CD14-positive monocyte (primary cell): Measurements from ENCODE around the gene C10orf105. TPM values are rescaled to one million over a fixed set of nuclear protein-coding genes. Genes with fewer than 3 reads are reported as not detected.

Experiments used
- DNase-seq, 3 donors: peaks; one replicate each; pipeline ENCODE4 v3.0.0-alpha.2; 2011 to 2022
- H2AFZ ChIP-seq: 2 replicates; pipeline ENCODE4 v1.6.0; 2012; ENCODE audit warnings: mild to moderate bottlenecking, low read depth, low read length, inconsistent platforms; ENCODE audit not compliant: insufficient read depth, poor library complexity, severe bottlenecking
- H3K27ac ChIP-seq, 2 donors: 1 replicate in 1 of 2; 2 replicates in 1 of 2; pipeline ENCODE4 v1.5.1; 2012 to 2013; ENCODE audit warnings: low read length in 2 of 2, control low read depth in 1 of 2, inconsistent platforms in 1 of 2, low read depth in 1 of 2, mild to moderate bottlenecking in 1 of 2
- H3K27me3 ChIP-seq, 2 donors: one replicate each; pipeline versions ENCODE4 v1.6.0 to v1.6.1; 2011 to 2013; ENCODE audit warnings: low read length in 2 of 2; ENCODE audit not compliant: control insufficient read depth in 2 of 2, insufficient read depth in 2 of 2
- H3K36me3 ChIP-seq, 2 donors: replicated peaks in 1 of 2; 1 replicate in 1 of 2; 2 replicates in 1 of 2; pipeline versions ENCODE4 v1.5.1 to v1.6.1; 2012 to 2013; ENCODE audit warnings: low read length in 2 of 2, control low read depth in 1 of 2, inconsistent platforms in 1 of 2, mild to moderate bottlenecking in 1 of 2; ENCODE audit not compliant: insufficient read depth in 2 of 2, control insufficient read depth in 1 of 2
- H3K4me1 ChIP-seq, 2 donors: 1 replicate in 1 of 2; 2 replicates in 1 of 2; pipeline versions ENCODE4 v1.5.1 to v1.6.1; 2012 to 2013; ENCODE audit warnings: low read length in 2 of 2, control low read depth in 1 of 2, inconsistent platforms in 1 of 2, mild to moderate bottlenecking in 1 of 2, moderate library complexity in 1 of 2; ENCODE audit not compliant: insufficient read depth in 2 of 2, control insufficient read depth in 1 of 2
- H3K4me2 ChIP-seq: replicated peaks from 2 replicates; pipeline ENCODE3; 2012; ENCODE audit warnings: low read length, moderate library complexity, mild to moderate bottlenecking; ENCODE audit not compliant: poor library complexity, severe bottlenecking; ENCODE audit errors: extremely low read depth
- H3K4me3 ChIP-seq, 3 experiments: fragments of 200-600 bp in 1 of 3; sonication (generic) in 1 of 3; replicated peaks in 1 of 3; 1 replicate in 2 of 3; 2 replicates in 1 of 3; pipeline ENCODE4 v1.5.1; 2011 to 2013; ENCODE audit warnings: low read length in 3 of 3, mild to moderate bottlenecking in 3 of 3, control low read depth in 2 of 3, low read depth in 2 of 3, inconsistent platforms in 1 of 3, moderate library complexity in 1 of 3
- H3K79me2 ChIP-seq: 2 replicates; pipeline ENCODE4 v1.6.0; 2012; ENCODE audit warnings: mild to moderate bottlenecking, control low read depth, inconsistent platforms, low read length, moderate library complexity; ENCODE audit not compliant: insufficient read depth
- H3K9ac ChIP-seq: 2 replicates; pipeline ENCODE4 v1.6.0; 2017; ENCODE audit warnings: low read length, mild to moderate bottlenecking; ENCODE audit not compliant: insufficient read depth, poor library complexity, severe bottlenecking
- H3K9me3 ChIP-seq, 2 donors: replicated peaks in 1 of 2; 1 replicate in 1 of 2; 2 replicates in 1 of 2; pipeline versions ENCODE4 v1.5.1 to v1.6.1; 2012 to 2013; ENCODE audit warnings: low read length in 2 of 2, control low read depth in 1 of 2; ENCODE audit not compliant: control insufficient read depth in 1 of 2, insufficient read depth in 1 of 2
- H4K20me1 ChIP-seq: 2 replicates; pipeline ENCODE4 v1.6.0; 2012; ENCODE audit warnings: mild to moderate bottlenecking, low read length, control low read depth, moderate library complexity; ENCODE audit not compliant: insufficient read depth
- H3K27ac Mint-ChIP-seq, 7 donors: one replicate each; pipeline ENCODE4 v1.8.0; 2020; ENCODE audit warnings: mild to moderate bottlenecking in 7 of 7, mixed read lengths in 7 of 7, moderate library complexity in 6 of 7, inconsistent platforms in 2 of 7
- H3K27me3 Mint-ChIP-seq, 3 donors: one replicate each; pipeline ENCODE4 v1.8.0; 2021 to 2022; ENCODE audit warnings: low read depth in 3 of 3, mild to moderate bottlenecking in 3 of 3, mixed read lengths in 3 of 3, moderate library complexity in 3 of 3, inconsistent platforms in 1 of 3
- H3K36me3 Mint-ChIP-seq, 2 donors: one replicate each; pipeline ENCODE4 v1.8.0; 2020; ENCODE audit warnings: mixed read lengths in 2 of 2, inconsistent platforms in 1 of 2, mild to moderate bottlenecking in 1 of 2
- H3K4me1 Mint-ChIP-seq: one replicate; pipeline ENCODE4 v1.8.0; 2020; ENCODE audit warnings: mild to moderate bottlenecking, mixed read lengths
- H3K4me3 Mint-ChIP-seq, 2 donors: one replicate each; pipeline ENCODE4 v1.8.0; 2020; ENCODE audit warnings: mild to moderate bottlenecking in 2 of 2, mixed read lengths in 2 of 2, moderate library complexity in 1 of 2
- H3K9me3 Mint-ChIP-seq, 7 donors: one replicate each; pipeline ENCODE4 v1.8.0; 2020 to 2022; ENCODE audit warnings: mixed read lengths in 7 of 7, mild to moderate bottlenecking in 6 of 7, moderate library complexity in 6 of 7, inconsistent platforms in 2 of 7
- WGBS: methylation state at CpG from one replicate; pipeline ENCODE4 v1.1.5; 2013; ENCODE audit warnings: missing lambda C conversion rate; ENCODE audit not compliant: insufficient coverage; 5-methylcytosine and 5-hydroxymethylcytosine counted together
- intact Hi-C, 2 donors: fragments of 100-400 bp; cut with micrococcal nuclease; formaldehyde crosslinking; loops; one replicate each; pipeline versions ENCODE4 v1.15.0 to v1.15.1; 2023
- polyA plus RNA-seq, 3 donors: library from polyadenylated mRNA; depleted of rRNA in 1 of 3; unstranded in 2 of 3; stranded (reverse) in 1 of 3; fragments of 300-500 nt in 2 of 3; fragments of >200 nt in 1 of 3; fragmentation: Illumina TruSeq in 2 of 3; gene quantifications; 1 replicate in 2 of 3; 2 replicates in 1 of 3; pipeline ENCODE4 v1.2.3, GENCODE V29; 2012 to 2021
- TF ChIP-seq, protein P1 (sequence below): fragments of 200-600 bp; IDR thresholded peaks from one replicate; pipeline ENCODE4 v1.8.0; 2022; ENCODE audit warnings: antibody characterized with exemption, mild to moderate bottlenecking

Gene C10orf105
- polyA plus RNA-seq, 3 donors: 0.18 to 2.4 (median 0.48) TPM

DNA sequence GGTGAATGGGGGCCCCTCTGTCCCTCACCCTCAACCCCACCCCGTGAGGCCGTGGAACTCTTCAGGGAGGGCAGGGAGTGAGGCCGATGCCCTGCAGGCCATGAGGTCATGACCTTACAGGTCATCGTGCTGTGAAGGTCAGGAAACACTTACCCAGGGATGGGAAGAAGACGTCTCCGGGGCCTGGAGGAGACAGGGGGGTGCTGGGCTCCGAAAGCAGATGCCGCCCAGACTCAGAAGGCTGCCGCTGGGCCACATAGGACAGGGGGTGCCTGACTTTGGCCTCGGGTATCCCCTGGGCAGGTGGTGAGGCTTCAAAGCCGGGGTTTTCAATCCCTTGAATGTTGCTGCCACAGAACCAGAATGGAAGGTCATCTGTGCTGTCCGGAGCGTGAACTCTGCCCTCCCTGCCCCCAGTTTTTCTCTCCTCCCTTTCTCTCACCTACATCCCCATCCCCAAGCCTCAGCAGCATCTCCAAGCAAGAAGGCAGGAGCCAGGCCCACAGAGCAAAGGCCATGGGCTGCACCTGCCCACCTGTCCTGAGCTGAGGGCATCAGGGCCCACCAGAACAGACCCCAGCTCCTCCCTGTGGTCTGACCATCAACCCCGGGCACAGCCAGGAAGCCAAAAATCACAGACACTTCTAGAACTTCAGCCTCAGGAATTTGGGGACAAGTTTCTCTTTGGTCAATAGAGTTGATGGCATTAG, 32.1 kb upstream of the C10orf105 start:
- peak overlapping the region in 1 of 2 donors; percentile 42 for H3K4me3 Mint-ChIP-seq
- H3K36me3 ChIP-seq: peaks cover 62 to 71% of the 10 kb centered on the region in 2 donors
- H2AFZ ChIP-seq: no peak overlapping the region
- peak overlapping the region; percentile 82 to 83 for H3K27ac ChIP-seq
- H3K27me3 Mint-ChIP-seq: peaks cover 0 to 2% (median 0%) of the 10 kb centered on the region in 3 donors
- no peak for DNase-seq
- H3K4me3 ChIP-seq: peak overlapping the region in 1 of 3 experiments; percentile 64
- peak overlapping the region; percentile 91 to 96 (median 95) for H3K27ac Mint-ChIP-seq
- TF ChIP-seq, protein P1, sequence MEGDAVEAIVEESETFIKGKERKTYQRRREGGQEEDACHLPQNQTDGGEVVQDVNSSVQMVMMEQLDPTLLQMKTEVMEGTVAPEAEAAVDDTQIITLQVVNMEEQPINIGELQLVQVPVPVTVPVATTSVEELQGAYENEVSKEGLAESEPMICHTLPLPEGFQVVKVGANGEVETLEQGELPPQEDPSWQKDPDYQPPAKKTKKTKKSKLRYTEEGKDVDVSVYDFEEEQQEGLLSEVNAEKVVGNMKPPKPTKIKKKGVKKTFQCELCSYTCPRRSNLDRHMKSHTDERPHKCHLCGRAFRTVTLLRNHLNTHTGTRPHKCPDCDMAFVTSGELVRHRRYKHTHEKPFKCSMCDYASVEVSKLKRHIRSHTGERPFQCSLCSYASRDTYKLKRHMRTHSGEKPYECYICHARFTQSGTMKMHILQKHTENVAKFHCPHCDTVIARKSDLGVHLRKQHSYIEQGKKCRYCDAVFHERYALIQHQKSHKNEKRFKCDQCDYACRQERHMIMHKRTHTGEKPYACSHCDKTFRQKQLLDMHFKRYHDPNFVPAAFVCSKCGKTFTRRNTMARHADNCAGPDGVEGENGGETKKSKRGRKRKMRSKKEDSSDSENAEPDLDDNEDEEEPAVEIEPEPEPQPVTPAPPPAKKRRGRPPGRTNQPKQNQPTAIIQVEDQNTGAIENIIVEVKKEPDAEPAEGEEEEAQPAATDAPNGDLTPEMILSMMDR: no peak
- H3K4me1 Mint-ChIP-seq: peaks cover 97% of the 10 kb centered on the region
- H3K4me1 ChIP-seq: peaks cover 100% of the 10 kb centered on the region in 2 donors
- H3K4me2 ChIP-seq: peak overlapping the region; percentile 58
- H4K20me1 ChIP-seq: peaks cover 82% of the 10 kb centered on the region
- WGBS: 67% methylated on average over 10 of the region's 14 CpGs
- H3K79me2 ChIP-seq: peaks cover 60% of the 10 kb centered on the region
- no peaks in the 10 kb centered on the region for H3K9me3 ChIP-seq
- peaks cover 0 to 2% (median 0%) of the 10 kb centered on the region in 7 donors for H3K9me3 Mint-ChIP-seq
- no peak overlapping the region for H3K9ac ChIP-seq
- H3K27me3 ChIP-seq: no peaks in the 10 kb centered on the region
- peaks cover 74 to 93% of the 10 kb centered on the region in 2 donors for H3K36me3 Mint-ChIP-seq
- intact Hi-C loops: loop anchor here (2.0 to 5.0 kb wide), 3 partner anchors 19 to 136 kb away; partner anchors contain the start of gene VSIR (in 1 of the 2)

DNA sequence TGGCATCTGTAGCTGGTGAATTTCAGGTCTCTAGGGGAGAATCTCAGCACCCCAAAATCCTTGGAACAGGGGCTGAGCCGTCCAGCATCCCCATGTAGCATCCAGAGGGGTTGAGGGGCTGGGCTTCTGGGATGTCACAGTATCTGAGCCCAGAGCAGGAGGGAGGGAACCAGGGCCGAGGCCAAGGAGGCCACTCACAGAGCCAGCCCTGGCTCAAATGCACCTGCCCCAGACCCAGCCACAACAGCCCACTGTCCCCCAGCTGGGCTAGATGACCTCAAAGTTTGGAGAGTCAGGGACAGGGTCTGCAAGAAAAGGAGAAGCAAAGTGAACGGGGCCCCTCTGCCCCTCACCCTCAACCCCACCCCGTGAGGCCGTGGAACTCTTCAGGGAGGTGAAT, 31.4 kb upstream of the C10orf105 start:
- Histone ChIP-seq H3K36me3 (peaks cover 62 to 64% of the 10 kb centered on the region in 2 donors), H3K4me2 (peak overlapping the region; percentile 58)
- no peak for DNase-seq

More for the DNA sequence above, 31.4 kb upstream of the C10orf105 start:
- Histone ChIP-seq H3K27ac (peak overlapping the region; percentile 82 to 83), H2AFZ (no peak overlapping the region), H4K20me1 (peaks cover 75% of the 10 kb centered on the region), H3K4me1 (peaks cover 100% of the 10 kb centered on the region in 2 donors), H3K9ac (no peak overlapping the region), H3K4me3 (peak overlapping the region in 1 of 3 experiments; percentile 64), H3K9me3 (no peaks in the 10 kb centered on the region), H3K79me2 (peaks cover 54% of the 10 kb centered on the region), H3K27me3 (no peaks in the 10 kb centered on the region)
- Mint-ChIP-seq H3K27me3 (peaks cover 0 to 2% (median 0%) of the 10 kb centered on the region in 3 donors), H3K9me3 (peaks cover 0 to 2% (median 0%) of the 10 kb centered on the region in 7 donors), H3K4me1 (peaks cover 97% of the 10 kb centered on the region), H3K4me3 (peak overlapping the region; percentile 59 to 71), H3K27ac (peak overlapping the region; percentile 91 to 96 (median 95)), H3K36me3 (peaks cover 69 to 88% of the 10 kb centered on the region in 2 donors)
- intact Hi-C loops: loop anchor here in 1 of 2 donors (2.0 to 5.0 kb wide), 2 partner anchors 22 to 136 kb away; partner anchors contain the start of gene VSIR
- TF ChIP-seq, protein P1: no peak
- 71% methylated on average over 1 of the region's 5 CpGs for WGBS
